Measurements from ENCODE around the gene CHST9. TPM values are rescaled to one million over a fixed set of nuclear protein-coding genes. Genes with fewer than 3 reads are reported as not detected.

CHST9 gene
- total RNA-seq, 2 experiments from 2014 or later: not detected

GRCh38 chr18:26908906-26909305, 276.2 kb downstream of the CHST9 start:
- POLR2A ChIA-PET: no interaction called here
- DNase-seq (no peak), ATAC-seq (ENCODE audit: poor library complexity) (no peak)
- H3K36me3 ChIP-seq (ENCODE audit: insufficient read depth, low read length): no peaks in the 10 kb centered on the region
- H3K9me3 ChIP-seq (ENCODE audit: control insufficient read depth in 1 of 2, insufficient read depth in 1 of 2, low read length in 2 of 2): no peaks in the 10 kb centered on the region
- Mint-ChIP-seq H3K36me3 (ENCODE audit: low read depth) (no peaks in the 10 kb centered on the region), H3K27ac (no peak overlapping the region), H3K4me3 (no peak overlapping the region), H3K27me3 (no peaks in the 10 kb centered on the region), H3K9me3 (peaks cover 18% of the 10 kb centered on the region), H3K4me1 (ENCODE audit: low read depth) (no peaks in the 10 kb centered on the region)
- CTCF ChIA-PET: no interaction called here
- TF ChIP-seq, protein P1, sequence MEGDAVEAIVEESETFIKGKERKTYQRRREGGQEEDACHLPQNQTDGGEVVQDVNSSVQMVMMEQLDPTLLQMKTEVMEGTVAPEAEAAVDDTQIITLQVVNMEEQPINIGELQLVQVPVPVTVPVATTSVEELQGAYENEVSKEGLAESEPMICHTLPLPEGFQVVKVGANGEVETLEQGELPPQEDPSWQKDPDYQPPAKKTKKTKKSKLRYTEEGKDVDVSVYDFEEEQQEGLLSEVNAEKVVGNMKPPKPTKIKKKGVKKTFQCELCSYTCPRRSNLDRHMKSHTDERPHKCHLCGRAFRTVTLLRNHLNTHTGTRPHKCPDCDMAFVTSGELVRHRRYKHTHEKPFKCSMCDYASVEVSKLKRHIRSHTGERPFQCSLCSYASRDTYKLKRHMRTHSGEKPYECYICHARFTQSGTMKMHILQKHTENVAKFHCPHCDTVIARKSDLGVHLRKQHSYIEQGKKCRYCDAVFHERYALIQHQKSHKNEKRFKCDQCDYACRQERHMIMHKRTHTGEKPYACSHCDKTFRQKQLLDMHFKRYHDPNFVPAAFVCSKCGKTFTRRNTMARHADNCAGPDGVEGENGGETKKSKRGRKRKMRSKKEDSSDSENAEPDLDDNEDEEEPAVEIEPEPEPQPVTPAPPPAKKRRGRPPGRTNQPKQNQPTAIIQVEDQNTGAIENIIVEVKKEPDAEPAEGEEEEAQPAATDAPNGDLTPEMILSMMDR (IDR thresholded peaks at IDR 0.05): no peak
- H3K4me1 ChIP-seq (ENCODE audit: insufficient read depth, low read length): no peaks in the 10 kb centered on the region
- H3K27ac ChIP-seq (ENCODE audit: low read depth in 1 of 2, low read length in 2 of 2): no peak overlapping the region
- no peak overlapping the region for H3K4me3 ChIP-seq (ENCODE audit: low read length)
- intact Hi-C loops (cut with DNase I, micrococcal nuclease): no loop called here
- no peaks in the 10 kb centered on the region for H3K27me3 ChIP-seq (ENCODE audit: control insufficient read depth in 1 of 2, insufficient read depth in 2 of 2, low read length in 2 of 2)

GRCh38 chr18:26902291-26902690, 282.8 kb downstream of the CHST9 start:
- CTCF ChIA-PET: no interaction called here
- Histone ChIP-seq H3K27ac (ENCODE audit: low read depth in 1 of 2, low read length in 2 of 2) (no peak overlapping the region), H3K9me3 (ENCODE audit: control insufficient read depth in 1 of 2, insufficient read depth in 1 of 2, low read length in 2 of 2) (peaks cover 0 to 7% of the 10 kb centered on the region in 2 experiments), H3K4me1 (ENCODE audit: insufficient read depth, low read length) (no peaks in the 10 kb centered on the region), H3K36me3 (ENCODE audit: insufficient read depth, low read length) (no peaks in the 10 kb centered on the region), H3K27me3 (ENCODE audit: control insufficient read depth in 1 of 2, insufficient read depth in 2 of 2, low read length in 2 of 2) (no peaks in the 10 kb centered on the region), H3K4me3 (ENCODE audit: low read length) (no peak overlapping the region)
- no peak overlapping the region for H3K27ac Mint-ChIP-seq
- peaks cover 16% of the 10 kb centered on the region for H3K9me3 Mint-ChIP-seq
- ATAC-seq (ENCODE audit: poor library complexity) (no peak), DNase-seq (no peak)
- no peaks in the 10 kb centered on the region for H3K27me3 Mint-ChIP-seq
- H3K4me3 Mint-ChIP-seq: no peak overlapping the region
- POLR2A ChIA-PET: no interaction called here
- intact Hi-C loops (cut with DNase I, micrococcal nuclease): no loop called here
- no peaks in the 10 kb centered on the region for H3K36me3 Mint-ChIP-seq (ENCODE audit: low read depth)
- H3K4me1 Mint-ChIP-seq (ENCODE audit: low read depth): no peaks in the 10 kb centered on the region
- TF ChIP-seq, protein P1 (IDR thresholded peaks at IDR 0.05): no peak

- ChIA-PET CTCF (no interaction called here), POLR2A (no interaction called here)
- intact Hi-C loops (cut with DNase I, micrococcal nuclease): no loop called here
- Mint-ChIP-seq H3K27me3 (no peaks in the 10 kb centered on the region), H3K4me3 (no peak overlapping the region), H3K36me3 (ENCODE audit: low read depth) (no peaks in the 10 kb centered on the region), H3K4me1 (ENCODE audit: low read depth) (no peaks in the 10 kb centered on the region), H3K27ac (no peak overlapping the region), H3K9me3 (peaks cover 13% of the 10 kb centered on the region)
- no peak overlapping the region for H3K4me3 ChIP-seq (ENCODE audit: low read length)
- H3K36me3 ChIP-seq (ENCODE audit: insufficient read depth, low read length): no peaks in the 10 kb centered on the region
- TF ChIP-seq, protein P1 (IDR thresholded peaks at IDR 0.05): no peak
- H3K9me3 ChIP-seq (ENCODE audit: control insufficient read depth in 1 of 2, insufficient read depth in 1 of 2, low read length in 2 of 2): peaks cover 0 to 7% of the 10 kb centered on the region in 2 experiments
- H3K27me3 ChIP-seq (ENCODE audit: control insufficient read depth in 1 of 2, insufficient read depth in 2 of 2, low read length in 2 of 2): no peaks in the 10 kb centered on the region
- no peak overlapping the region for H3K27ac ChIP-seq (ENCODE audit: low read depth in 1 of 2, low read length in 2 of 2)
- ATAC-seq (ENCODE audit: poor library complexity): no peak
- H3K4me1 ChIP-seq (ENCODE audit: insufficient read depth, low read length): no peaks in the 10 kb centered on the region
- no peak for DNase-seq
Measured at GRCh38 chr18:26901020-26901419, 284.1 kb downstream of the CHST9 start.

Data from CD4-positive, alpha-beta T cell (primary cell).